Measurements from ENCODE around the gene SLC22A15. TPM values are rescaled to one million over a fixed set of nuclear protein-coding genes. Genes with fewer than 3 reads are reported as not detected.

SLC22A15 gene
- total and polyA plus RNA-seq, 7 donors = 0.09 to 1.0 (median 0.39) TPM

DNA sequence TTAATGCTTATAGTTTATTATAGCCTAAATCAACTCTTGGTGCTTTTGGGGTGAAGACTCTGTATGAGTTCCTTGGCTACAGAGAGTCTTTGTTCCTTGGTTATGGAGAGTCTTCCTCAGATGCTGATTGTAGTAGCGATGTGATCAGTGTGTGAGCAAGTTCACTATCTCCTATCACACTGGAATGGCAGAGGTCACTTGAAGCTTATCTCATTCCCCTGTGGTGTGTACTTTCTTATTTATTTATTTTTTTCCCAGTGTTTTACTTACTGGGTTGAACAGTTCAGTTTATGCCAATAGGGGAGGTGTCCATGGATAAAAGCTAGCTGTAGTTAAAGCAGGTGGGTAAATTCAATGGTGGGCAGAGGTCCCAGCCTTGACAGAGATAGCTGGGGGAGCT is 114.8 kb downstream of the SLC22A15 start:
- intact Hi-C loops (cut with DNase I) = no loop called here
- no peaks in the 10 kb centered on the region for H3K36me3 ChIP-seq (ENCODE audit: insufficient read depth in 1 of 2, low read depth in 1 of 2)
- DNase-seq = no peak
- peaks cover 0 to 3% (median 2%) of the 10 kb centered on the region in 3 donors for H3K27me3 ChIP-seq (ENCODE audit: insufficient read depth in 3 of 3, low read length in 2 of 3)
- H3K4me1 ChIP-seq = no peaks in the 10 kb centered on the region
- no peak overlapping the region for H3K27ac ChIP-seq
- H3K4me3 ChIP-seq = no peak overlapping the region
- TF ChIP-seq CTCF (IDR thresholded peaks at IDR 0.05) = no peak
- 85 to 93% (median 92%) methylated on average over 1 of the region's 1 CpG for WGBS, 3 donors
- ATAC-seq = no peak
- peaks cover 29% of the 10 kb centered on the region for H3K9me3 ChIP-seq

- intact Hi-C loops (cut with DNase I) = no loop called here
- peaks cover 30% of the 10 kb centered on the region for H3K9me3 ChIP-seq
Measured at GRCh38 chr1:116092752-116093489, 116.6 kb downstream of the SLC22A15 start.

DNA sequence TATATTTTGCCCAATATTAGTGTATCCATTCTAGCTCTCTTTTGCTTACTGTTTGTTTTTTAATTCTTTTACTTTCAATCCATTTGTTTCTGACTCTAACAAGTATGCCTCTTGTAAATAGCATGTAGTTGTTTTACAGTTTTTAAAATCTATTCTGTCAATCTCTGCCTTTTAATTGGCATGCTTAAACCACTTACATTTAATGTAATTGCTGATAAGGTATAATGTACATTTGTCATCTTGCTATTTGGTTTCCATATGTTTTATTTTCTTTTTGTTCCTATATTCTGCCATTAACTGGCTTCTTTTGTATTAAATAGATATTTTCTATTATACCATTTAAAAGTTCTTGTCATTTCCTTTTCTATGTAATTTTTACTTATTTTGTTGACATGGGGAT is 118.7 kb downstream of the SLC22A15 start:
- no peaks in the 10 kb centered on the region for H3K4me1 ChIP-seq
- ATAC-seq (no peak), DNase-seq (no peak)
- peaks cover 22% of the 10 kb centered on the region for H3K9me3 ChIP-seq
- no peak overlapping the region for H3K4me3 ChIP-seq
- peaks cover 0 to 3% (median 2%) of the 10 kb centered on the region in 3 donors for H3K27me3 ChIP-seq (ENCODE audit: insufficient read depth in 3 of 3, low read length in 2 of 3)
- intact Hi-C loops (cut with DNase I) = no loop called here
- TF ChIP-seq CTCF (IDR thresholded peaks at IDR 0.05) = no peak
- no peak overlapping the region for H3K27ac ChIP-seq
- no peaks in the 10 kb centered on the region for H3K36me3 ChIP-seq (ENCODE audit: insufficient read depth in 1 of 2, low read depth in 1 of 2)

More at GRCh38 chr1:116092752-116093489, 116.6 kb downstream of the SLC22A15 start:
- H3K4me3 ChIP-seq = no peak overlapping the region
- 54 to 55% (median 55%) methylated on average over 3 of the region's 3 CpGs for WGBS, 3 donors
- H3K4me1 ChIP-seq = no peaks in the 10 kb centered on the region
- DNase-seq (no peak), ATAC-seq (no peak)
- TF ChIP-seq CTCF (IDR thresholded peaks at IDR 0.05) = no peak
- no peaks in the 10 kb centered on the region for H3K36me3 ChIP-seq (ENCODE audit: insufficient read depth in 1 of 2, low read depth in 1 of 2)
- H3K27ac ChIP-seq = no peak overlapping the region
- H3K27me3 ChIP-seq (ENCODE audit: insufficient read depth in 3 of 3, low read length in 2 of 3) = peaks cover 0 to 3% (median 2%) of the 10 kb centered on the region in 3 donors

DNA sequence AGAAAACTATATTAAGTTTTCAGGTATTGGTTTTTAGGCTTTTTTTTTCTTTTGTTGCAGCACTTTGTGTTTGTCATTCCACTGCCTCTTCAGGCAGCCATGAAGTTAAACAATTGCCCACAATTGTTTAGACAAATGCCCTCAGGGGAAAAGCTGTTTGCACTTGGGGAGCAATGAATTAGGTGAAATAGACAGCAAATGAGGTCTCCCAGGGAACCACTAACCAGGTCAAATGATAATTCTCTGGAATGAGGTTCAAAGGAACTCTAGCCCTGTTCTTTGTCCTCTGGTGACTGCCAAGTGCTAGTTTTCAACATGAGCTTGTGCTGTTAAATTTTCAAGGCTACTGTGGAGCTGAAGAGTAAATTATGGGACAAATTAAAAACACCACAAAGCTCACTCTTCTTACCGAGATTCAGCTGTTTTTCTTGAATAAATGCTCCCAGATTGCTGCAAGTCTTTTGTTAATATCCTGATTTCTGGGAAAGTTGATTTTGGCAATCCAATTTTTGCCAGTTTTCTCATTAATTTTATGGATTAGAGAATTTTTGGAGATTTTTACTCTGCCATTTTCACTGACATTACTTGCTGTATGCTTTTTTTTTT is 119.8 kb downstream of the SLC22A15 start:
- intact Hi-C loops (cut with DNase I) = no loop called here
- no peak for TF ChIP-seq CTCF (IDR thresholded peaks at IDR 0.05)
- H3K9me3 ChIP-seq = peaks cover 18% of the 10 kb centered on the region

More for the DNA sequence above, 119.8 kb downstream of the SLC22A15 start:
- 61 to 75% (median 71%) methylated on average over 1 of the region's 1 CpG for WGBS, 3 donors
- Histone ChIP-seq H3K4me3 (no peak overlapping the region), H3K36me3 (ENCODE audit: insufficient read depth in 1 of 2, low read depth in 1 of 2) (no peaks in the 10 kb centered on the region), H3K4me1 (no peaks in the 10 kb centered on the region), H3K27me3 (ENCODE audit: insufficient read depth in 3 of 3, low read length in 2 of 3) (peaks cover 0 to 3% (median 2%) of the 10 kb centered on the region in 3 donors), H3K27ac (no peak overlapping the region)
- DNase-seq (no peak), ATAC-seq (no peak)
